Stimulated activated effector memory CD8-positive, alpha-beta T cell treated with anti-CD3 and anti-CD28 coated beads, Interleukin-12 subunit alpha, Interleukin-12 subunit beta, amount 100 ng/mL, for 72 hours (primary cell): ENCODE measurements around the gene ARHGEF26.

Experiments
- ATAC-seq: fragments of 150-1000 bp; cut with Tn5 transposase; 2 replicates; pipeline ENCODE4 v1.10.0; 2021
- DNase-seq, 2 donors: peaks; one replicate each; pipeline ENCODE4 v3.0.0; 2021 to 2022; ENCODE audit warnings: low spot score in 2 of 2
- H3K27ac Mint-ChIP-seq: one replicate; pipeline ENCODE4 v1.8.0; 2022; ENCODE audit warnings: mild to moderate bottlenecking, mixed read lengths
- H3K36me3 Mint-ChIP-seq: one replicate; pipeline ENCODE4 v1.8.0; 2022; ENCODE audit warnings: mild to moderate bottlenecking, mixed read lengths
- H3K4me1 Mint-ChIP-seq: one replicate; pipeline ENCODE4 v1.8.0; 2022; ENCODE audit warnings: mixed read lengths
- H3K4me3 Mint-ChIP-seq: one replicate; pipeline ENCODE4 v1.8.0; 2022; ENCODE audit warnings: mild to moderate bottlenecking, mixed read lengths
- H3K9me3 Mint-ChIP-seq: one replicate; pipeline ENCODE4 v1.8.0; 2022; ENCODE audit warnings: mixed read lengths

The ARHGEF26 gene

DNA sequence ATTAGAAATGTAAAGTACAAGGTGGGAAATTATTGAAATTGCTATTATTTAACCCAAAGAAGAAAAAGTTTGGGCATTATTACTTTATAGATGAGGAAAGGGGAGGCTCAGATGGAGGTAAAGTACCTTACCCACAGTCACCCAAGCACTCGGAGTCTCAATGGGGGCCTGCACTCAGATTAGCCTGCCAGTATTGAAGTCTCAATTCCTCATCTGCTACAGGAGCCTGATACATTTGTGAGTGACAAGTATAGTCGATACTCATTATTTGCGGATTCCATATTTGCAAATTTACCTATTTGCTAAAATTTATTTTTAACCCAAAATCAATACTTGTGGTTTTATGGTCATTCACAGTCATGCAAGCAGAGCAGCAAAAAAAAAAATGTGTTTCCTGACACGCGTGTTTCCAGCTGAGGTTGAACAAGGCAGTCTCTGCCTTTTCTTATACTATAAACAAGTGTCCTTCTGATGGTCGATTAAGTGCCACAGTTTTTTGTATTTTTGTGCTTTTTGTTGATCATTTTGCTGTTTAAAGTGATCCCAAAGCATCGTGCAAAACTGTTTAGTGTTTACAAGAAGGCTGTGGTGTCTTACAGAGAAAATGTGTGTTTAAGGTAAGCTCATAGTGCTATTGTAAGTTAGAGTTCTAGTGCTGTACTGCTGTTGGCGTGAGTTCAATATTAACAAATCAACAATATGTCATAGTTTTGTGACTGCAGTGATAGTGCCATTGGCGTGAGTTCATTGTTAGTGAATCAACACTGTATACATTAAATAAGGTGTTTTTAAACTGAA lies 48.0 kb downstream of the ARHGEF26 start:
- Mint-ChIP-seq H3K36me3 (no peaks in the 10 kb centered on the region), H3K4me1 (no peaks in the 10 kb centered on the region), H3K9me3 (no peaks in the 10 kb centered on the region), H3K27ac (no peak overlapping the region), H3K4me3 (no peak overlapping the region)
- ATAC-seq (no peak), DNase-seq (no peak)

GRCh38 chr3:154169796-154170110 lies 48.6 kb downstream of the ARHGEF26 start:
- ATAC-seq (no peak), DNase-seq (no peak)
- no peak overlapping the region for H3K27ac Mint-ChIP-seq
- no peaks in the 10 kb centered on the region for H3K36me3 Mint-ChIP-seq
- no peaks in the 10 kb centered on the region for H3K4me1 Mint-ChIP-seq
- H3K4me3 Mint-ChIP-seq = no peak overlapping the region
- no peaks in the 10 kb centered on the region for H3K9me3 Mint-ChIP-seq

GRCh38 chr3:154170300-154170699 lies 49.1 kb downstream of the ARHGEF26 start:
- Mint-ChIP-seq H3K36me3 (no peaks in the 10 kb centered on the region), H3K9me3 (no peaks in the 10 kb centered on the region), H3K4me1 (no peaks in the 10 kb centered on the region), H3K4me3 (no peak overlapping the region), H3K27ac (no peak overlapping the region)
- DNase-seq (no peak), ATAC-seq (no peak)

- Mint-ChIP-seq H3K4me3 (no peak overlapping the region), H3K36me3 (no peaks in the 10 kb centered on the region), H3K9me3 (no peaks in the 10 kb centered on the region), H3K27ac (no peak overlapping the region), H3K4me1 (no peaks in the 10 kb centered on the region)
- no peak for ATAC-seq
- no peak for DNase-seq
Measured at GRCh38 chr3:154175041-154175440, 53.9 kb downstream of the ARHGEF26 start.

DNA sequence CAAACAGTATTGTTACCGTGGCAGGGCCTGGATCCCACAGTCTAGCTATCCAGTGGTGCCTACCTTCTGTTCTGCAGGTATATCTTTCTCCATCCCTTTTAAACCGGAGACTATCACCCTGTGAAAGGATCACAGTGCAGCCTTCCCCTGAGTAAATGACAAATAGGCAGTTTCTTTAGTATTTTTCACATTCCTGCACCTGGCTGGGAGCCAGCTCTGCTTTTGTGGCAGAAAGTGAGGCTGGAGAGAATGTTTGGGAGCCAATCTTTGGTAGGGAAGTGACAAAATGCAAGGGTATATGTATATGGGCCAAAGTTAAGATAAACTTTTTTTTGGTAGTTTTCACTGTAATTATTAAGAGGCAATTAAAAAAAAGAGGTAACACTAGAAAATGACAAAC lies 54.8 kb downstream of the ARHGEF26 start:
- H3K4me3 Mint-ChIP-seq = no peak overlapping the region
- DNase-seq = no peak
- no peaks in the 10 kb centered on the region for H3K4me1 Mint-ChIP-seq
- no peak overlapping the region for H3K27ac Mint-ChIP-seq
- no peaks in the 10 kb centered on the region for H3K36me3 Mint-ChIP-seq
- H3K9me3 Mint-ChIP-seq = no peaks in the 10 kb centered on the region
- ATAC-seq = no peak

- Mint-ChIP-seq H3K4me3 (no peak overlapping the region), H3K9me3 (no peaks in the 10 kb centered on the region), H3K27ac (no peak overlapping the region), H3K4me1 (no peaks in the 10 kb centered on the region), H3K36me3 (no peaks in the 10 kb centered on the region)
- DNase-seq (no peak), ATAC-seq (no peak)
Measured at GRCh38 chr3:154177406-154177805, 56.2 kb downstream of the ARHGEF26 start.

DNA sequence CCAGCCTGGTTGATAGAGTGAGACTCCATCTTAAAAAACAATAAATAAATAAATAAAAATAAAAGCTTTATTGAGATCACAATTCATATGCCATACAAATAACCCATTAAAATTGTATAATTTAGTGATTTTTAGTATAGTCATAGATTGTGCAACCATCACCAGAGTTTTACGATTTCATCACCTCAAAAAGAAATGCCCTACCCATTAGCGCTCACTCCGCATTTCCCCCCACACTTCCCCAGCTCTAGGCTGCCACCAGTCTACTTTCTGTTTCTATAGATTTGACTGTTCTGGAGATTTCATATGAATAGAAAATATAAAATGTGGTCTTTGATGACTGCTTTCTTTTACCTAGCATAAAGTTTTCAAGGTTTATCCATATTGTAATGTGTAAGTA lies 57.0 kb downstream of the ARHGEF26 start:
- no peaks in the 10 kb centered on the region for H3K9me3 Mint-ChIP-seq
- DNase-seq = no peak

GRCh38 chr3:154180836-154181691 lies 59.9 kb downstream of the ARHGEF26 start:
- Mint-ChIP-seq H3K4me1 (no peaks in the 10 kb centered on the region), H3K9me3 (no peaks in the 10 kb centered on the region), H3K4me3 (no peak overlapping the region), H3K36me3 (no peaks in the 10 kb centered on the region), H3K27ac (no peak overlapping the region)
- ATAC-seq (no peak), DNase-seq (no peak)

More for the DNA sequence above, 57.0 kb downstream of the ARHGEF26 start:
- no peak for ATAC-seq
- Mint-ChIP-seq H3K4me1 (no peaks in the 10 kb centered on the region), H3K4me3 (no peak overlapping the region), H3K36me3 (no peaks in the 10 kb centered on the region), H3K27ac (no peak overlapping the region)

DNA sequence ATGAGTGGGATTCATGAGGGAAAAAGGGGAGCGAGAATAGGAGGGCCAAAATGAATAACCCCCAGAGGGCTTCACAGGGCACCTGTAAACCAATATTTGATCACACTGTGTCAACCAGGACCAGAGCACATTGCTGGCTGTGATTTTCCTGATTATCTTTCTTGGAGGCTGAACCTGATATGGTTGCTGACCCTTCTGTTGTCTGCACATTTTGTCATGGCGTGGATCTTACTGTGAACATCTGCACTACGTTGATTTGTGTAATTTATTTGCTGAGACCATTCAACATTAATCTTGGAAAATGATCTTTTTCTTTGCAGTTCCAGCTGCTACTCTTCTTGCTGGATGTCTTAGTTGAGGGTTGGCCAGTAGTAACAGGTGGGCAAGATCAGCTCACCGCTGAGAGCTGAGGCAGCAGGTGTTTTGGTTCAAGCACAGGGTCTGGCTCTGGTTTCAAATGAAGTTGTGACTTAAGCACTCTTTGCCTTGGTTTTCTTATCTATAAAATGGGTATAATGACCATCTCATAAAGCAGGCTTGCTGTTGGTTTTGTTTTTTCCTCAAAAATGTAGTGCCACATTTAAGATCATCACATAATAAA lies 61.2 kb downstream of the ARHGEF26 start:
- Mint-ChIP-seq H3K4me3 (no peak overlapping the region), H3K36me3 (no peaks in the 10 kb centered on the region), H3K9me3 (no peaks in the 10 kb centered on the region), H3K4me1 (no peaks in the 10 kb centered on the region), H3K27ac (no peak overlapping the region)
- ATAC-seq (no peak), DNase-seq (no peak)

DNA sequence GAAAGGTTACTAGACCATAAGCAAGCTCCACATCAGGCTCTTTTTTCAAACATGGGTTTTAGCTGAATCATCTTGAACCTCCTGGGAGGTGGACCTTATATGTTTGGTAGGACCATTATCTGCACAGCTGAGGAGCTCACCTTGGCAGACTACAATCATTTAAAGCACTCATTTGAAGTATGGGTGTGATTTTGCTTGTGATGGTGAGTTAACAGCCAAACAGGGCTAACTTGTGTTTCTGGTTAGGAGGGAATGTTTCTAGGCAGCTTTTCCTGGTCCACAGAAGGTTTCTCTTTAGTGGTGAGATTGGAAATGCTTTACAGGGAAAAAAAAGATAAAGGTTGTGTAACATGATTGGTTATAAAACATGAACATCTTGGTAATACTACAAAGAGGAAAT lies 61.8 kb downstream of the ARHGEF26 start:
- DNase-seq (no peak), ATAC-seq (no peak)
- no peaks in the 10 kb centered on the region for H3K9me3 Mint-ChIP-seq
- H3K27ac Mint-ChIP-seq = no peak overlapping the region
- H3K4me3 Mint-ChIP-seq = no peak overlapping the region
- no peaks in the 10 kb centered on the region for H3K4me1 Mint-ChIP-seq
- H3K36me3 Mint-ChIP-seq = no peaks in the 10 kb centered on the region

DNA sequence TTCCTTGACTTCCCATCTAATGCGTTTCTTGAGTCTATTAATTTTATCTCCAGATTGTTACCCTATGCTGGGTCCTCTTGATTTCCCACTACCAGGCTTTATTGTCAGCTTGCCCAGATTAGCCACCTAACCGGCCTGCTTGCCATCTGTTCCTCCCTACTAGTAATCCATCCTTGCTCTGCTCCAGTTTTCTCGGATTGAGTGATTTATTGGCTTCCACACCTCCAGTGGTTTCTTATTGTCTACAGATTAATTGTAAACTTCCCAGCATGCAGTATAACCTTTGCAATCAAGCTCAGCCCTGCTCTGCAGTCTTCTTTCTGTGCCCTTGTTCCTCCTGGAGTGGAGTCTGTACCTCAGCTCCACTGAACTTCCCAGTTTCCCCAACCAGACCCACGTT lies 63.4 kb downstream of the ARHGEF26 start:
- DNase-seq (no peak), ATAC-seq (no peak)
- no peak overlapping the region for H3K4me3 Mint-ChIP-seq
- H3K9me3 Mint-ChIP-seq = no peaks in the 10 kb centered on the region
- H3K27ac Mint-ChIP-seq = no peak overlapping the region
- no peaks in the 10 kb centered on the region for H3K36me3 Mint-ChIP-seq
- H3K4me1 Mint-ChIP-seq = no peaks in the 10 kb centered on the region

- H3K9me3 Mint-ChIP-seq = no peaks in the 10 kb centered on the region
- DNase-seq = no peak
- no peak overlapping the region for H3K27ac Mint-ChIP-seq
- H3K4me3 Mint-ChIP-seq = no peak overlapping the region
- H3K36me3 Mint-ChIP-seq = no peaks in the 10 kb centered on the region
- no peaks in the 10 kb centered on the region for H3K4me1 Mint-ChIP-seq
- ATAC-seq = no peak
Measured at GRCh38 chr3:154188437-154188836, 67.2 kb downstream of the ARHGEF26 start.

GRCh38 chr3:154188846-154189245 lies 67.7 kb downstream of the ARHGEF26 start:
- Mint-ChIP-seq H3K9me3 (no peaks in the 10 kb centered on the region), H3K27ac (no peak overlapping the region), H3K4me3 (no peak overlapping the region), H3K36me3 (no peaks in the 10 kb centered on the region), H3K4me1 (no peaks in the 10 kb centered on the region)
- no peak for DNase-seq
- no peak for ATAC-seq

DNA sequence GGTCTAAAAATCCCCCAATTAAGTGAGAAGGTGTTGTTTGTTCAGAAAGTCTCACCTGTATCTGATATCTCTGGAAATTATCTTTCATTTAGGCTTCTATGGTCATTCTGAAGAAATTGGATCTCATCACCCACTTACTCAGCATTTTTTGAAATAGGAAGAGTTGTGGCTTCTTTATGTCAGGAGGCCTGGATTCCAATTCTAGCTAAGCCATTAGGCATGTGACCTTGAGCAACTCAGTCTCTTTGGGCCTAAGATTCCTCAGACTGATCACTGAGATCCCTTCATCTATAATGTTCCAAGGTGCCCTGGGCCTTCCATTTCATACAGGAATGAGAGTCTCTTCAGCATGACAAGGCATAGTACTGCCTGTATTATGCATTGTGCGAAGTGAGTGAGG lies 70.3 kb downstream of the ARHGEF26 start:
- H3K4me1 Mint-ChIP-seq = no peaks in the 10 kb centered on the region
- H3K27ac Mint-ChIP-seq = no peak overlapping the region
- DNase-seq = no peak
- no peaks in the 10 kb centered on the region for H3K9me3 Mint-ChIP-seq
- H3K4me3 Mint-ChIP-seq = no peak overlapping the region
- no peaks in the 10 kb centered on the region for H3K36me3 Mint-ChIP-seq
- no peak for ATAC-seq

DNA sequence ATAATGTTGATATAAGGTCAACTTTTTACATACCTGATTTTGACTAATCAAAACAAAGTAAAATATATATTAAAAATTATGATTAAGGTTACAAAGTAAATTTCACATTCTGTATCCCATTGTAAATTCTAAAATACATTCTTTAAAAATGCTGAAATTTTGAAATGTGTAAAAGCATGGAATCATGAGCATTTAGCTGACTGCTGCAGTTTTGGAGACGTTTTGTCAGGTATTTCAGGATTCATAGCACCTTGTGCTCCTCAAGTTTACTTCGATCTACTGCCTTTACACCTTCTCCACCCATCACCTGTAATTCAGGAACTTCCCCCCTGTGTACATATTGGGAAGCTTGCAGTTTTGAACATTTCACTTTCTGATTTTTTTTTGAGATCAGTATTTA lies 71.0 kb downstream of the ARHGEF26 start:
- Mint-ChIP-seq H3K27ac (no peak overlapping the region), H3K9me3 (no peaks in the 10 kb centered on the region), H3K4me3 (no peak overlapping the region), H3K4me1 (no peaks in the 10 kb centered on the region), H3K36me3 (no peaks in the 10 kb centered on the region)
- ATAC-seq (no peak), DNase-seq (no peak)
